ENCODE data around the gene PRXL2B.
"Not testable (repeated sequence)": the region's sequence is repeated elsewhere in the genome, so short reads cannot be mapped to it uniquely, and the experiment has no call there.

The PRXL2B gene

DNA sequence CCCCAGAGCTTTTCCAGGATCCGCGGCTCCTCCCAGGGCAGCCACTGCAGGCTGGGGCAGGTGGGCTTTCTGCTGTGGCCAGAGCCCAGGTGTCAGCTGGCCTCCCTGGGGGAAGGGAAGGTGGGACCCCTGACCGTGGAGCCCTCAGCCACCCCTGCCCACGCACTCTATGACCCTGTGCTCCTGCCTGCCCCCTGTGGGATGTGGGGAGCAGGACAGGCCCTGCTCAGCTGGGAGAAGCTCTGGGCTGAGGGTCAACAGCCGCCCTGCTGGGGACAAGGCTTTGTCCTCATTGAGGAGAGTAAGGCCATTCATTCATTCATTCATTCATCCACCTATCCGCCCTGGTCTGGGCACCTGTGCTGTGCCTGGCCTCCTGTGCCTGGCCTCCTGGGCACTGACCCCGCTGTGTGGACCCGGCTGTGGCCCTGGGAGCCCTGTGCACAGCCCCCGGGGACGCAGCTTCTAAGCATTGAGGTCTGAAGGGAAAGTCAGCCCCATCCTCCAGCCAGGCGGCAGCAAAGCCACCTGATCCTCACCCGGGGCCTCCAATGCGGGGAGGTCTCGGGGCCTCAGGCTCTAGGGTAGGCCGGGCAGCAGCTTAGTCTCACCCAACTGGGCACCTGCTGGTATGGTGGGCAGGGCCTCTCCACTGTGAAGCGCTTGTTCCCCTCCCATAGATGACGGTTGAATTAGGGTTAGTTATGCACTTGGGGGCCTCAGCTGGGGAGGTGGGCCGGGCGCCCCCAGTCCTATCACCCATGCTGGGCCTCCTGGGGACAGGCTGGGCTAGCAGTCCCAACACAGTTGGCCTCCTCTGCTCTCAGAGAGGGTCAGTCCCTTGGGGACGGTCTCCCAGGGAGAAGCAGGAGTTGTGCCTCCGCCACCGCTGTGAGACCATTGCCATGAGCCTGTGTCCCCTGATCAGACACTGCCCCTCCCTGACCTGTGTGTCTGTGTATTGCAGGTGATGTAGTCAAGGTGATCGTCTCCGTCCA is 24.4 kb upstream of the PRXL2B start:
- H3K27ac ChIP-seq: no peak overlapping the region
- no peak for DNase-seq (ENCODE audit: low spot score)

DNA sequence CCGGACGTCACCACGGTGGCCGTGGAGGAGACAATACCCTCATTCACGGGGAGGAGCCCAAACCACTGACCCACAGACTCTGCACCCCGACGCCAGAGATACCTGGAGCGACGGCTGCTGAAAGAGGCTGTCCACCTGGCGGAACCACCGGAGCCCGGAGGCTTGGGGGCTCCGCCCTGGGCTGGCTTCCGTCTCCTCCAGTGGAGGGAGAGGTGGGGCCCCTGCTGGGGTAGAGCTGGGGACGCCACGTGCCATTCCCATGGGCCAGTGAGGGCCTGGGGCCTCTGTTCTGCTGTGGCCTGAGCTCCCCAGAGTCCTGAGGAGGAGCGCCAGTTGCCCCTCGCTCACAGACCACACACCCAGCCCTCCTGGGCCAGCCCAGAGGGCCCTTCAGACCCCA is 23.4 kb upstream of the PRXL2B start:
- no peak overlapping the region for H3K4me3 ChIP-seq
- no peak for DNase-seq (ENCODE audit: low spot score)
- no peak overlapping the region for H3K27ac ChIP-seq
- TF ChIP-seq, protein P1, sequence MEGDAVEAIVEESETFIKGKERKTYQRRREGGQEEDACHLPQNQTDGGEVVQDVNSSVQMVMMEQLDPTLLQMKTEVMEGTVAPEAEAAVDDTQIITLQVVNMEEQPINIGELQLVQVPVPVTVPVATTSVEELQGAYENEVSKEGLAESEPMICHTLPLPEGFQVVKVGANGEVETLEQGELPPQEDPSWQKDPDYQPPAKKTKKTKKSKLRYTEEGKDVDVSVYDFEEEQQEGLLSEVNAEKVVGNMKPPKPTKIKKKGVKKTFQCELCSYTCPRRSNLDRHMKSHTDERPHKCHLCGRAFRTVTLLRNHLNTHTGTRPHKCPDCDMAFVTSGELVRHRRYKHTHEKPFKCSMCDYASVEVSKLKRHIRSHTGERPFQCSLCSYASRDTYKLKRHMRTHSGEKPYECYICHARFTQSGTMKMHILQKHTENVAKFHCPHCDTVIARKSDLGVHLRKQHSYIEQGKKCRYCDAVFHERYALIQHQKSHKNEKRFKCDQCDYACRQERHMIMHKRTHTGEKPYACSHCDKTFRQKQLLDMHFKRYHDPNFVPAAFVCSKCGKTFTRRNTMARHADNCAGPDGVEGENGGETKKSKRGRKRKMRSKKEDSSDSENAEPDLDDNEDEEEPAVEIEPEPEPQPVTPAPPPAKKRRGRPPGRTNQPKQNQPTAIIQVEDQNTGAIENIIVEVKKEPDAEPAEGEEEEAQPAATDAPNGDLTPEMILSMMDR (IDR thresholded peaks at IDR 0.05): no peak

More for the DNA sequence above, 24.4 kb upstream of the PRXL2B start:
- no peak overlapping the region for H3K4me3 ChIP-seq
- TF ChIP-seq, protein P1 (IDR thresholded peaks at IDR 0.05): no peak

DNA sequence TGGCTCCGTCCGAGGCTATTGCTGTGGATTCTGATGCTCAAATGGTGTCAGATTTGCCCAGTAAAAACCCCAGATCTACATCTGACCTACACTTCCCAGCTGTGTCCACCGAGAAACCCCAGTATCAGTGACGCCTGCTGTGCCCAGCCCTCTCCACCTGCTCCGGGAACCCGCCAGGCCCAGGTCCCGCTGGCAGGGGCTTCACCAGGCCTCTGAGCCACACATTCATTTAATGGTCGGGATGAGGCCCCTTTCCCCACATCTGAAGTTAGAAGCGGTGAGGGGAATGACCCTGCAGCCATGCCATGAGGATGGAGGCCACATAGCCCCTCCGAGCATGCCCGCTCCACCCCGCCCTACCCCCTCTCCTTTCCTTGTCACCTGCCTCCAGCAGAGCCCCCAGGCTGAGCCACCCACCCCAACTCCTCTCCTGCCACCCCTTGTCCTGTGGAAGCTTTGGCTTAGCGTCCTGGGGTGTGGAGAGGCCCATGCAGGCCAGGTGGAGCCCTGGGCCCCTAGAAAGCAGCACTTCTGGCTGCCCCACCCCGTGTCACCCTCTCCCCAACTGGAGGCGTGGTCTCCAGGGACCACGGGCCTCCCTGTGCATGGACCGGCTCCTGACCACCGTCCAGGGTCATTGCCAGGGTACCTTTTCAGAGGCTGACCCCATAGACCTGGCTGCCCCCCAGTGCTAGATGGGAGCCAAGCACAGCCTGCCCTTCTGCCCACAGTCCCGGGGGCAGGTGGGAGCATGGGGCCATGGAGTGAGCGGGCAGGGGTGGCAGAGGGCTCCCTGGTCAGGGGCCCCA is 22.4 kb upstream of the PRXL2B start:
- Histone ChIP-seq H3K4me3 (no peak overlapping the region), H3K27ac (no peak overlapping the region)
- TF ChIP-seq, protein P1 (IDR thresholded peaks at IDR 0.05): no peak
- DNase-seq (ENCODE audit: low spot score): no peak

DNA sequence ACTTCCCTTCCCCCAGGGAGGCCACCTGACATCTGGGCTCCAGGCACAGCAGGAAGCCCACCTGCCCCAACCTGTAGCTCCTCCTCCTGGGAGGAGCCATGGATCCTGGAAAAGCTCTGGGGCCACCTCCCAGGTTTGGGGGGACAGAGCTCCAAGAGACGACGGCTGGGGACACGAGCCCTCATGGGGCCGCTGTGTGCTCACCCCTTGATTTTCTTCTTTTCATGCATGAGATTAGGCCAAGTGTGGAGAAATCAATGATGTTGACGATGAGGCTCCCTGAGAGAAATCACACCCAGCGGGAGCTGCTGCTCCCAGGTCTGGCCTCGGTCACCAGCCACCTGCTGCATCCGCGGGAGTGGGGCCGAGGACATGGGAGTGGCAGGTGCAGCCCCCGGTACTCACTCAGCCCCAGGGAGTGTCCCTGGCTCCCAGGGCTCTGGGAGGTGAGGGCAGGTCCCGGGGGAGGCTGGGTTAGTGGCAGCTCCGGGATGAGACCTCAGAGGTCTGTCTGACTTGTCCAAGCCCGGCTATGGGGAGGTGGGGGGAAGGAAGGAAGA is 21.7 kb upstream of the PRXL2B start:
- Histone ChIP-seq H3K27ac (no peak overlapping the region), H3K4me3 (no peak overlapping the region)
- DNase-seq (ENCODE audit: low spot score): no peak
- TF ChIP-seq, protein P1 (IDR thresholded peaks at IDR 0.05): no peak

DNA sequence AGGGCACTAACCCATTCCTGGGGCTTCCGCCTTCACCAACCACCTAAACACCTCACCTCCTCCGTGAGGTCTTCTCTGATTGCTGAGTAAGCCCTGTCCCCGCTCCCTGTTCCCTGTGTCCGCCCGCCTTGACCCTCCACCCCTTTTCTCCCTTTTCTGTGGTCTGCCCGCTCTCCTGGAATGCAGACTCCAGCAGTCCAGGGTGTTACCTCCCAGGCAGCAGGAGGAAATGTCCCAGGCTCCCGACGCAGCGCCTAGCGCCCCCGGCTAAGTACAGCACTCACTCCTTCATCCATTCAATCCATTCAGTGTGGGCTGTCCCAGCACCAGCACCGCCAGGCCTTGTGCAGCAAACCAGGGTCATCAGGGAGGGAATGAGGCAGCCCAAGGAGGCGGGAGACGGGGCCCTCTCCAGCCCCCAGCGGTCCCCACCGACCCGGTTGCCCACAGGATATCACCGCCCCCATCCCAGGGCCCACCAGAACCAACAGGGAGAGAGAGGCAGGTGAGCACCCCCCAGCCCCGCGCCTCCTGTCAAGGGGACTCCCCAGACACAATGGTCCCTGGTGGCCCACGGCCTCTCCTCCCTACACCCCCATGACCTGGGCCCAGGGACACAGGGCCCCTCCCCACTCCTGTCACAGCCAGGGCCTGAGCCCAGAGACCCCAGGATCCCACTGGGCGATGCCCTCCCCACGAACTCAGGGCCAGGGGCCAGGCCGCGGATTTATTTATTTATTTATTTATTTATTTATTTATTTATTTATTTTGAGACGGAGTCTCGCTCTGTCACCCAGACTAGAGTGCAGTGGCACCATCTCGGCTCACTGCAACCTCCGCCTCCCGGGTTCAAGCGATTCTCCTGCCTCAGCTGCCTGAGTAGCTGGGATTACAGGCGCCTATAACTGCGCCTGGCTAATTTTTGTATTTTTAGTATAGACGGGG is 20.2 kb upstream of the PRXL2B start:
- no peak overlapping the region for H3K27ac ChIP-seq
- no peak for DNase-seq (ENCODE audit: low spot score)
- TF ChIP-seq, protein P1 (IDR thresholded peaks at IDR 0.05): no peak

DNA sequence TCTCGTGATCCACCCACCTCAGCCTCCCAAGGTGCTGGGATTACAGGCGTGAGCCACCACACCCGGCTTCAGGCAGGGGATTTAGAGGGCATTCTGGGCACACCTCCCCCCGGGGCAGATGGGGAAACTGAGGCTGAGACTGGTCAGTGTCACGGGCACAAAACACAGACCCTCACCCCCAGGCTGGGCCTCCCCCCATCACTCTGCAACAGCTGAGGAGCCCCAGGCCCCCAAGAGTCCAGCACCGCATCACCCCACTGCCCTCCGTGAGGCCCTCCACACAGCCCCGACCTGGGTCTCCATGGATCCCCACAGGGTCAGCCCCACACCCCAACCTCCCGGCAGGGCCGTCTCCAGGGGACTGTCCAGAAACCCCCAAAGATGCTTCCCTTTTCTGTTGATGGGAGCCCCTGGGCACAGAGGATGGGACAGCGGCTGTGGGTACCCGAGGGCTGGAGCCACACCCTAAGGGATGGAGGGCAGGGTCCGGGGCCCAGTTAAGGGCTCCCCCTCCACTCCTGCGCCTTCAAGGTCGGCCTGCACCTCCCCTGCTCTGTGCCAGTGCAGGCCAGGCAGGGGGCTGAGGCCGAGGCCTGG is 19.4 kb upstream of the PRXL2B start:
- TF ChIP-seq, protein P1 (IDR thresholded peaks at IDR 0.05): no peak
- no peak for DNase-seq (ENCODE audit: low spot score)
- H3K27ac ChIP-seq: no peak overlapping the region
- no peak overlapping the region for H3K4me3 ChIP-seq

More for the DNA sequence above, 20.2 kb upstream of the PRXL2B start:
- no peak overlapping the region for H3K4me3 ChIP-seq

DNA sequence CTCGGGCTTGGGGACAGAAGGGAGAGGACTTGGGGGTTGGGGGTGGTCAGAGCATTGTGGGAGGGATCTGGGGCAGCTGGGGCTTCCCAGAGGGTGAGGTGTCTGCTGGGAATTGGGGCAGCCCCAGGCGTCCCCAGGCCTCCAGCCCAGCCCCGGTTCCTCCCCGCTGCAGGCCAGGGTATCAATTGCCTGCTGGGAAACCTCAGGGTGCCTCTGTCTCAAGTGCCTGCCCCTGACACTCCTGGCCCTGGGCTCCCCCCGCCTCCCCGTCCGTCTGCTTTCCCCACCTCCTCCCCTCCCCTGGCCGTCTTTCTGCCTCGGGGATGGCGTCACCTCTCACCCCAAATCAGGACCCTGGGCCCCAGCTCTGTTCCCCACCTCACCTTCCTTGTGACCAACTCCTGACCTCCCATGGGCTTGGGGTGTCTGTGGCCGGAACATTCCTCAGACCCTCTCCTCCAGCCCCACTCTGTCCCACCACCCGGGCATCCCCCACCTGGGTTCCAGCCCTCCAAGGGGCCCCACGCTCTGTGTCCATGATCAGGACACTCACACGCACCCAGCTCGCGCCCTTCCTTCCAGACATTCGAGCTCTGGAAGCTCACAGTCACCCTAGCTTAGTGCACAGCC is 18.3 kb upstream of the PRXL2B start:
- DNase-seq (ENCODE audit: low spot score); H3K27ac ChIP-seq; H3K4me3 ChIP-seq: not testable (repeated sequence)

Measured in coronary artery (tissue), 2 donors.